ENCODE measurements around the gene VAPB.

VAPB gene

DNA sequence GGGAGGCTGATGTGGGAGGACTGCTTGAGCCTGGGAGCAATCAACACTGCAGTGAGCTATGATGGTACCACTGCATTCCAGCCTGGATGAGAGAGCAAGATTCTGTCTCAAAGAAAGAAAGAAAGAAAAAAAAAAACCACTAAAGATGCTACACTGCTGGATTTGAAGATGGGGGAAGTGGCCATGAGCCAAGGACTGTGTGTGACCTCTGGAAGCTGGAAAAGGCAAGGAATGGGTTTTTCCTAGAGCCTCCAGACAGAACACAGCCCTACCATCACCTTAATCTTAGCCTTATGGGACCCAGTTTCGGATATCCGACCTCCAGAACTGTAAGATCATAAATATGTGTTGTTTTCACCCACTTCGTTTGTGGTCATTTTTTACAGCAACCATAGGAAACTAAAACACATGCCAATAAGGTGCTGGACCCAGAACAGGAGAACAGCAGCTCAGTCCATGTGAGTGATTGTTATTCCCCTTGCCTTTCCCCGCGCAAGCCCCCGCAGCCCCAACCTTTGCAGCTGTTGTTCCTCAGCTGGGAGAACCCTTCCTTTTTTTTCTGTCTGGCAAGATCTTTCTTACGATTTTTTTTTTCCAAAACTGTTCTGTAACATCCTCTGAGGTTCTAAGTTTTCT, 11.1 kb upstream of the VAPB start:
- DNase-seq (ENCODE audit: low read depth), result no peak
- H3K4me3 ChIP-seq (ENCODE audit: low read depth, low read length), result no peak overlapping the region
- TF ChIP-seq, protein P1, sequence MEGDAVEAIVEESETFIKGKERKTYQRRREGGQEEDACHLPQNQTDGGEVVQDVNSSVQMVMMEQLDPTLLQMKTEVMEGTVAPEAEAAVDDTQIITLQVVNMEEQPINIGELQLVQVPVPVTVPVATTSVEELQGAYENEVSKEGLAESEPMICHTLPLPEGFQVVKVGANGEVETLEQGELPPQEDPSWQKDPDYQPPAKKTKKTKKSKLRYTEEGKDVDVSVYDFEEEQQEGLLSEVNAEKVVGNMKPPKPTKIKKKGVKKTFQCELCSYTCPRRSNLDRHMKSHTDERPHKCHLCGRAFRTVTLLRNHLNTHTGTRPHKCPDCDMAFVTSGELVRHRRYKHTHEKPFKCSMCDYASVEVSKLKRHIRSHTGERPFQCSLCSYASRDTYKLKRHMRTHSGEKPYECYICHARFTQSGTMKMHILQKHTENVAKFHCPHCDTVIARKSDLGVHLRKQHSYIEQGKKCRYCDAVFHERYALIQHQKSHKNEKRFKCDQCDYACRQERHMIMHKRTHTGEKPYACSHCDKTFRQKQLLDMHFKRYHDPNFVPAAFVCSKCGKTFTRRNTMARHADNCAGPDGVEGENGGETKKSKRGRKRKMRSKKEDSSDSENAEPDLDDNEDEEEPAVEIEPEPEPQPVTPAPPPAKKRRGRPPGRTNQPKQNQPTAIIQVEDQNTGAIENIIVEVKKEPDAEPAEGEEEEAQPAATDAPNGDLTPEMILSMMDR (IDR thresholded peaks at IDR 0.05; ENCODE audit: control insufficient read depth, extremely low read depth, insufficient read depth), result no peak

DNA sequence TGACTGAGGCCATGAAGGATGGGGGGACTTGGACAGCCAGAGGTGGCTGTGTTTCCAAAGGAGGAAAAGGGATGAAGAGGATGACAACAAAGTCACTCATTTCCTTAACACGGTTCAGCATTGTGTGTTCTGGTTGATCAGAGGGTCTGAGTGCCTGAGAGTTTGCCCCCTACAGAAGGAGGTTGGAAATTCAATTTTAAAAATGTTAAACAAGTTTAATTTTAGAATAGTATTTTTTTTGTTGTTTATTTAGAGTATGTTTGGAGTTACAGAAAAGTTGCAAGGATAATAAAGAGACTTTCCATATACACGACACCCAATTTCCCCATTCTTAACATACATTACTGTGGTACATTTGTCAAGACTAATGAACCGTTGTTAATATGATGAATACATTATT, 10.3 kb upstream of the VAPB start:
- TF ChIP-seq, protein P1 (IDR thresholded peaks at IDR 0.05; ENCODE audit: control insufficient read depth, extremely low read depth, insufficient read depth), result no peak
- DNase-seq (ENCODE audit: low read depth), result no peak
- no peak overlapping the region for H3K4me3 ChIP-seq (ENCODE audit: low read depth, low read length)

DNA sequence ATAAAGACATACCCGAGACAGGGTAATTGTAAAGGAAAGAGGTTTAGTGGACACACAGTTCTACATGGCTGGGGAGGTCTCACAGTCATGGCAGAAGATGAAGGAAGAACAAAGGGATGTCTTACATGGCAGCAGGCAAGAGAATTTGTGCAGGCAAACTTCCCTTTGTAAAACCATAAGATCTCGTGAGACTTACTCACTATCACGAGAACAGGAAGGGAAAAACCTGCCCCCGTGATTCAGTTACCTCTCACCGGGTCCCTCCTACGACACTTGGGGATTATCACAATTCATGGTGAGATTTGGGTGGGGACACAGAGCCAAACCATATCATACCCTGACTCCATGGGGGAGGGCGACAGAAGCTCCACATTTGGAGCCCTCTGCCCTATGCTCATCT, 7.4 kb upstream of the VAPB start:
- DNase-seq (ENCODE audit: low read depth), result no peak
- TF ChIP-seq, protein P1 (IDR thresholded peaks at IDR 0.05; ENCODE audit: control insufficient read depth, extremely low read depth, insufficient read depth), result no peak
- H3K4me3 ChIP-seq (ENCODE audit: low read depth, low read length), result no peak overlapping the region

DNA sequence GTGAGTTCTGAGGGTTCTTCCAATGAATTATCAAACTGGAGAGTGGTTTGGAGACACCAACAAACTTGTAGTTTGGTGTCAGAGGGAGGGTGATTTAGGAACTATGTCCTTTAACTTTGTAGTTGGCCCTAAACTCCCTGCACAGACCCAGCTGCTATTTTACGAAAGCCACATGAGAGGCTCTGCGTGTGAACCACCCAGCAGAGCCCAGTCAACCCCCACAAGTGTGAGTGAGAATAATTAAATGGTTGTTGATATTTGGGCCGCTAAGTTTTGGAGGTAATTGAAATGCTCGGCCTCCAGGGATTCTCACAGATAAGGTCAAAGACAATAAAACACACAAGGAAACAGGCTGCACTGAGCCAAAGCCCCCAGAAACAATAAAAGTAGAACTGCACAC, 6.9 kb upstream of the VAPB start:
- H3K4me3 ChIP-seq (ENCODE audit: low read depth, low read length), result no peak overlapping the region
- TF ChIP-seq, protein P1 (IDR thresholded peaks at IDR 0.05; ENCODE audit: control insufficient read depth, extremely low read depth, insufficient read depth), result no peak
- no peak for DNase-seq (ENCODE audit: low read depth)

DNA sequence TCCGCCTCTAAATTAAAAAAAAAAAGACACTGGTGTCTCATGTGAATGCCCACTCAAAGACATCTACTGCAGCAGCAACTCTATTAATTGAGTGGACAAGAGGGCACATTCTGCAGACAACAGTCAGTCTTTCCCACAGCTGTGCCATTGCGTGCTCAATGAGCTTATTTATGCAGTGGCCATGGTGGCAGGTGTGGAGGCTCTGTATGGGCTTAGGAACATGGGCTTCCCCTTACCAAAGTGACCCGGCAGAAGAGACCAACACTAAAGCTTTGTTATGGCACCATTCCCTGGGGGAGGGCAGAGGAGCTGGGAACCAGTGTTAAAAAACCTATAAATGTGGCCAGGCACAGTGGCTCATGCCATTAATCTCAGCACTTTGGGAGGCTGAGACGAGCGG, 4.2 kb upstream of the VAPB start:
- DNase-seq (ENCODE audit: low read depth), result no peak
- TF ChIP-seq, protein P1 (IDR thresholded peaks at IDR 0.05; ENCODE audit: control insufficient read depth, extremely low read depth, insufficient read depth), result no peak

DNA sequence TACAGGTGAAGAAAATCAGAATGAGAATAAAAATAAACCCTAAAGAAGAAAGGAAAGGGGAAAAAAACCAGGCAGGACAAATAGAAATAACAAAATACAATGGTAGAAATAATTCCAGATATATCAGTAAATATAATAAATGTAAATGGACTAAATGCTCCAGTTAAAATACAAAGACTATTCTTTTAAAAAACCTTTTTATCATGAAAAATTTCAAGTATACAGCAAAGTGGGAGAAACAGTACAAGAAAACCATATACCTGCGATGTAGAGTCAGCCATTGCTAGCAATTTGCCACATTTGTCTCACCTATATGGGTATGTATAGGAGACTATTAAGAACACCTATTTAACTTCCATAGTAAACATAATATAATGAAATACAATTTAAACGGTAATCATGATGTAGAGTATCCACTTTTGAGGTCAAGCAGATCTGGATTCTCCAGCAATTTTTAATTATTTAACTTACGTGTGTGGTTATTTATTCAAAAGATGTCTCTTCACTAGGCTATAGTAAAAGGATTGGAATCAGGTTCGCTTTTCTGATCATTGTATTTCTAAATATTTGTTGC, 914 bp upstream of the VAPB start:
- H3K4me3 ChIP-seq (ENCODE audit: low read depth, low read length), result peak overlapping the region; percentile 49; the same call in 1 of the 2 replicates
- DNase-seq (ENCODE audit: low read depth), result no peak

More for the DNA sequence above, 4.2 kb upstream of the VAPB start:
- H3K4me3 ChIP-seq (ENCODE audit: low read depth, low read length), result no peak overlapping the region

More for the DNA sequence above, 914 bp upstream of the VAPB start:
- TF ChIP-seq, protein P1 (IDR thresholded peaks at IDR 0.05; ENCODE audit: control insufficient read depth, extremely low read depth, insufficient read depth), result no peak

Data from LNCaP clone FGC (cell line).